OCI-LY7 (cell line): Measurements from ENCODE around the gene XKR7. TPM values are rescaled to one million over a fixed set of nuclear protein-coding genes. Genes with fewer than 3 reads are reported as not detected.

ENCODE experiments used
- BruUV-seq: library from RNA; stranded (reverse); fragments of 400-500 nt; replicated peaks from 2 replicates; lab custom pipeline; 2021; lab: Mats Ljungman, UMichigan
- CTCF ChIA-PET: fragments of 300-600 bp; sonication (Branson Sonifier 250); formaldehyde crosslinking; loops from one replicate; lab custom pipeline; 2022; ENCODE audit warnings: antibody characterized with exemption; ENCODE audit not compliant: unreplicated experiment; lab: Charles Lee
- POLR2A ChIA-PET: fragments of 300-600 bp; sonication (Branson Sonifier 250); formaldehyde crosslinking; loops from one replicate; lab custom pipeline; 2022; ENCODE audit warnings: antibody characterized with exemption; lab: Charles Lee
- DNase-seq: peaks from one replicate; pipeline ENCODE4 v3.0.0-alpha.2; 2015; ENCODE audit warnings: low spot score
- H2AFZ ChIP-seq: fragments of 200-600 bp; sonication (generic), shearing (Covaris generic); 2 replicates; pipeline ENCODE4 v1.6.1; 2014; ENCODE audit warnings: mild to moderate bottlenecking, antibody characterized with exemption, low read length, moderate library complexity
- H3K27ac ChIP-seq: fragments of 200-600 bp; sonication (generic); 2 replicates; pipeline ENCODE4 v1.5.1; 2014; ENCODE audit warnings: mixed run types, low read depth, mild to moderate bottlenecking, moderate library complexity, low read length, inconsistent platforms; ENCODE audit not compliant: poor library complexity, severe bottlenecking
- H3K36me3 ChIP-seq: fragments of 200-600 bp; sonication (generic); 2 replicates; pipeline ENCODE4 v1.6.1; 2014; ENCODE audit warnings: mild to moderate bottlenecking, antibody characterized with exemption, low read length, moderate library complexity, mixed read lengths; ENCODE audit not compliant: insufficient read depth
- H3K4me1 ChIP-seq: fragments of 200-600 bp; sonication (generic); 2 replicates; pipeline ENCODE4 v1.5.1; 2014; ENCODE audit warnings: mild to moderate bottlenecking, low read length; ENCODE audit not compliant: insufficient read depth, poor library complexity, severe bottlenecking
- H3K4me2 ChIP-seq: fragments of 200-600 bp; sonication (generic); 2 replicates; pipeline ENCODE4 v1.6.1; 2014; ENCODE audit warnings: mild to moderate bottlenecking, low read length
- H3K4me3 ChIP-seq: fragments of 200-600 bp; sonication (generic); 2 replicates; pipeline ENCODE4 v1.5.1; 2014; ENCODE audit warnings: mild to moderate bottlenecking, low read depth, low read length; ENCODE audit not compliant: poor library complexity, severe bottlenecking
- H3K79me2 ChIP-seq: fragments of 200-600 bp; sonication (generic); 2 replicates; pipeline ENCODE4 v1.6.1; 2016; ENCODE audit warnings: low read depth, mild to moderate bottlenecking, low read length, moderate library complexity, mixed read lengths; ENCODE audit not compliant: insufficient read depth
- H3K9me2 ChIP-seq: fragments of 200-600 bp; sonication (generic); 2 replicates; pipeline ENCODE4 v1.6.1; 2016; ENCODE audit warnings: mild to moderate bottlenecking, low read length, mixed read lengths; ENCODE audit not compliant: insufficient read depth
- H3K9me3 ChIP-seq: fragments of 200-600 bp; sonication (generic); 2 replicates; pipeline ENCODE4 v1.6.1; 2014; ENCODE audit warnings: mild to moderate bottlenecking, mixed run types, low read length, mixed read lengths
- H4K20me1 ChIP-seq: fragments of 200-600 bp; sonication (generic); 2 replicates; pipeline ENCODE4 v1.6.1; 2014; ENCODE audit warnings: mild to moderate bottlenecking, antibody characterized with exemption, low read length, moderate library complexity, mixed read lengths; ENCODE audit not compliant: insufficient read depth
- CTCF ChIP-seq: fragments of 200-600 bp; sonication (generic); conservative IDR thresholded peaks from 2 replicates; pipeline ENCODE4 v1.5.1; 2014; ENCODE audit warnings: mild to moderate bottlenecking, antibody characterized with exemption, low read length, moderate library complexity, mixed read lengths
- EZH2phosphoT487 ChIP-seq: fragments of 200-600 bp; sonication (generic); IDR thresholded peaks from 2 replicates; pipeline ENCODE4 v1.6.1; 2018; ENCODE audit warnings: low read depth, borderline replicate concordance, mild to moderate bottlenecking, mixed run types, antibody characterized with exemption, low read length, moderate library complexity, mixed read lengths
- intact Hi-C: fragments of 100-400 bp; cut with micrococcal nuclease; formaldehyde crosslinking; loops from one replicate; pipeline ENCODE4 v1.10.0; 2022; ENCODE audit not compliant: unreplicated experiment
- total RNA-seq, 2 experiments: library from RNA; depleted of rRNA in 1 of 2; stranded (reverse); fragments of >200 nt in 1 of 2; shearing (Covaris generic) in 1 of 2; gene quantifications; 2 replicates each; pipeline ENCODE4 v1.2.3, GENCODE V29; 2014 to 2022

Gene XKR7
- total RNA-seq, 2 experiments from 2014 or later, result not detected

DNA sequence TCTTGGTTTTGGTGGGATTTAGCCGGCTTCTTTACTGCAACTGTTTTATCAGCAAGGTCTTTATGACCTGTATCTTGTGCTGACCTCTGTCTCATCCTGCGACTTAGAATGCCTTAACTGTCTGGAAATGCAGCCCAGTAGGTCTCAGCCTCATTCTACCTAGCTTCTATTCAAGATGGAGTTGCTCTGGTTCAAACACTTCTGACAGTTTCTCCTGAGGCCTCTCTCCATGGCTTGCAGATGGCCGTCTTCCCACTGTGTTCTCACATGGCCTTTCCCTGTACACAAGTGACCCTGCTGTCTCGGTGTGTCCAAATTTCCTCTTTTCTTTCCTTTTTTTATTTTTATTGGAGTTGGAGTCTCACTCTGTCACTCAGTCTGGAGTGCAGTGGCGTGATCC is 38.1 kb downstream of the XKR7 start:
- Histone ChIP-seq H2AFZ (no peak overlapping the region), H3K4me2 (no peak overlapping the region), H4K20me1 (no peaks in the 10 kb centered on the region), H3K79me2 (no peaks in the 10 kb centered on the region), H3K36me3 (no peaks in the 10 kb centered on the region), H3K9me3 (no peaks in the 10 kb centered on the region), H3K4me3 (no peak overlapping the region), H3K9me2 (no peaks in the 10 kb centered on the region), H3K27ac (no peak overlapping the region), H3K4me1 (no peaks in the 10 kb centered on the region)
- intact Hi-C loops, result no loop called here
- ChIA-PET POLR2A (no interaction called here), CTCF (no interaction called here)
- DNase-seq, result no peak
- TF ChIP-seq EZH2phosphoT487, result no peak
- no peak for TF ChIP-seq CTCF
- BruUV-seq, result no TSS peak

DNA sequence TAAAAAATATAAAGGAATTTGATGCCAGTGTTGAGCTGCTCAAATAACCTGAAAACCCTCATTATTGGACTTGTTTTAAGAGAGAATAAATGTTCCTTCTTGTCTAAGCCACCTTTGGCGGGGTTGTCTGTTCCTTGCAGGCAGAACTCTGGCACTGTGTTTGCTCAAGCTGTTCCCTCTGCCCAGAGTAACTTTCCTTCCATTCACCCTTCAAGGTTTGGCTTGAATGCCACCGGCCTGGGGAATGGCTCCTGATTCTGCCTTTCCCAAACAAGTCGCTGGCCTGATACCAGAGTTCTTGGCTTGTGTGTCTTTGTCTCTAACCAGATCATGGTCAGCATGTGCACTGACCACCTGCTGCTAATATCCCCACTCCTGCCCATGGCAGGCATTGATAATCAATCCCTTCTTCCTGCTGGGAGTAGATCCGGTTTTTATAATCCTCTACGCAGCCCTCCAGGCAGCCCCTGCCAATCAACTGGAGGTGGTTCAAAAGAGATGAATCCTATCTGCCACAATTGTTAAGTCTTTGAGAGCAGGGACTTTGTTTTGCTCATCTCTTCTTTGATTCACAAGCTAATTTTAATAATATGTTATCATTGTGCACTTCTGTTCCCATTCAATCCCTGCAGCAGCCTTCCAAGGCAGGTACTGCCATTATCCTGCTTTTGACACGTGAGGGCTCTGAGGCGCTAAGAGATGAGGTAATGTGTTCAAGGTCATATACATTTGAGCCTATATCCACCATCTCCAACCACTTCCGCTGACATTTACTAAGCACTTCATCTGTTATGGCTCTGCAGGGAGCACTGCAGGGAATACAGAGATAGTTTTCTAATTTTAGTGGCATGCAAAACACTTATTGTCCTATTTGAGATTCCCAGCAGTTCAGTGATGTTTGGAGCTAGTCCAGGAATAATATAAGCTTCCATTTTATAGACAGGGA is 39.2 kb downstream of the XKR7 start:
- no peak for DNase-seq
- Histone ChIP-seq H4K20me1 (no peaks in the 10 kb centered on the region), H3K9me3 (no peaks in the 10 kb centered on the region), H2AFZ (no peak overlapping the region), H3K79me2 (no peaks in the 10 kb centered on the region), H3K4me3 (no peak overlapping the region), H3K4me1 (no peaks in the 10 kb centered on the region), H3K27ac (no peak overlapping the region), H3K9me2 (no peaks in the 10 kb centered on the region), H3K4me2 (no peak overlapping the region), H3K36me3 (no peaks in the 10 kb centered on the region)
- intact Hi-C loops, result no loop called here
- no TSS peak for BruUV-seq
- ChIA-PET POLR2A (interaction anchor here (1.4 kb wide), 1 partner anchor 11 kb away, joined by 4 read pairs; no protein-coding TSS in a partner anchor), CTCF (no interaction called here)
- no peak for TF ChIP-seq CTCF
- TF ChIP-seq EZH2phosphoT487, result no peak
